Neuronal stem cell (in vitro differentiated cells): ENCODE measurements around the gene RFX4.
A peak's percentile ranks its signal among the peaks of the same experiment; 100 is the strongest.

Source experiments
- DNase-seq: peaks from one replicate; pipeline ENCODE4 v3.0.0-alpha.2; 2013; ENCODE audit warnings: low spot score
- H2AFZ ChIP-seq: one replicate; pipeline ENCODE4 v1.6.1; 2013; ENCODE audit warnings: mild to moderate bottlenecking, low read length, inconsistent platforms
- H2AK5ac ChIP-seq: 2 replicates; pipeline ENCODE4 v1.6.1; 2013; ENCODE audit warnings: low read depth, mild to moderate bottlenecking, inconsistent platforms, low read length, moderate library complexity, mixed read lengths
- H2BK120ac ChIP-seq: 2 replicates; pipeline ENCODE4 v1.6.1; 2013; ENCODE audit warnings: low read depth, mild to moderate bottlenecking, inconsistent platforms, low read length, moderate library complexity, mixed read lengths
- H2BK12ac ChIP-seq: one replicate; pipeline ENCODE4 v1.6.1; 2013; ENCODE audit warnings: low read length, inconsistent platforms
- H2BK15ac ChIP-seq: 2 replicates; pipeline ENCODE4 v1.6.1; 2013; ENCODE audit warnings: mild to moderate bottlenecking, low read length, inconsistent platforms, mixed read lengths
- H2BK5ac ChIP-seq: one replicate; pipeline ENCODE4 v1.6.1; 2013; ENCODE audit warnings: inconsistent platforms, mild to moderate bottlenecking, low read length, moderate library complexity
- H3K14ac ChIP-seq: one replicate; pipeline ENCODE4 v1.6.1; 2013; ENCODE audit warnings: low read length, inconsistent platforms
- H3K18ac ChIP-seq: 2 replicates; pipeline ENCODE4 v1.6.1; 2013; ENCODE audit warnings: low read length, inconsistent platforms
- H3K23ac ChIP-seq: 2 replicates; pipeline ENCODE4 v1.6.1; 2013; ENCODE audit warnings: low read depth, mild to moderate bottlenecking, mixed read lengths, low read length, inconsistent platforms; ENCODE audit not compliant: poor library complexity
- H3K27ac ChIP-seq: replicated peaks from 3 replicates; pipeline ENCODE4 v1.5.1; 2013; ENCODE audit warnings: low read length, inconsistent platforms
- H3K27me3 ChIP-seq, 3 experiments: 2 replicates each; pipeline ENCODE4 v1.6.1; 2013; ENCODE audit warnings: low read length in 3 of 3, mild to moderate bottlenecking in 2 of 3, inconsistent platforms in 1 of 3, low read depth in 1 of 3, mixed read lengths in 1 of 3, moderate library complexity in 1 of 3; ENCODE audit not compliant: control insufficient read depth in 3 of 3, insufficient read depth in 3 of 3
- H3K36me3 ChIP-seq, 2 donors: replicated peaks in 1 of 2; 2 replicates each; pipeline ENCODE4 v1.6.1; 2013; ENCODE audit warnings: low read length in 2 of 2; ENCODE audit not compliant: control insufficient read depth in 2 of 2, insufficient read depth in 2 of 2
- H3K4ac ChIP-seq: 2 replicates; pipeline ENCODE4 v1.6.1; 2013; ENCODE audit warnings: inconsistent platforms, mild to moderate bottlenecking, low read length, moderate library complexity
- H3K4me1 ChIP-seq, 2 donors: 1 replicate in 1 of 2; 2 replicates in 1 of 2; pipeline ENCODE4 v1.6.1; 2013; ENCODE audit warnings: low read length in 2 of 2, low read depth in 1 of 2; ENCODE audit not compliant: control insufficient read depth in 2 of 2, insufficient read depth in 1 of 2
- H3K4me2 ChIP-seq: one replicate; pipeline ENCODE4 v1.6.1; 2013; ENCODE audit warnings: mild to moderate bottlenecking, low read length, inconsistent platforms; ENCODE audit not compliant: insufficient read depth, poor library complexity, severe bottlenecking
- H3K4me3 ChIP-seq, 2 donors: 2 replicates each; pipeline ENCODE4 v1.5.1; 2013; ENCODE audit warnings: low read length in 2 of 2, mild to moderate bottlenecking in 2 of 2, inconsistent platforms in 1 of 2, moderate library complexity in 1 of 2
- H3K79me1 ChIP-seq: one replicate; pipeline ENCODE4 v1.6.1; 2013; ENCODE audit warnings: low read depth, mild to moderate bottlenecking, inconsistent platforms, low read length, moderate library complexity
- H3K9ac ChIP-seq: one replicate; pipeline ENCODE4 v1.6.1; 2013; ENCODE audit warnings: mild to moderate bottlenecking, low read depth, low read length, inconsistent platforms; ENCODE audit not compliant: poor library complexity
- H3K9me3 ChIP-seq, 2 donors: replicated peaks in 1 of 2; 2 replicates each; pipeline versions ENCODE3 to v1.6.1; 2013; ENCODE audit warnings: low read length in 2 of 2, mild to moderate bottlenecking in 2 of 2, inconsistent platforms in 1 of 2, low read depth in 1 of 2, mixed read lengths in 1 of 2, moderate library complexity in 1 of 2; ENCODE audit not compliant: control insufficient read depth in 2 of 2, insufficient read depth in 1 of 2
- H4K8ac ChIP-seq: one replicate; pipeline ENCODE4 v1.6.1; 2013; ENCODE audit warnings: low read depth, mild to moderate bottlenecking, inconsistent platforms, low read length, moderate library complexity
- H4K91ac ChIP-seq: one replicate; pipeline ENCODE4 v1.6.1; 2013; ENCODE audit warnings: low read length, low read depth, mild to moderate bottlenecking, inconsistent platforms; ENCODE audit not compliant: poor library complexity
- WGBS, 2 donors: extraction: QIAGEN DNeasy Blood & Tissue Kit; methylation state at CpG; one replicate each; pipeline ENCODE4 v1.1.7; 2013; ENCODE audit warnings: missing lambda C conversion rate in 2 of 2, mixed read lengths in 1 of 2; ENCODE audit not compliant: insufficient read length in 2 of 2, insufficient replicate concordance in 1 of 2; ENCODE audit errors: extremely low coverage in 2 of 2; 5-methylcytosine and 5-hydroxymethylcytosine counted together

RFX4 gene

DNA sequence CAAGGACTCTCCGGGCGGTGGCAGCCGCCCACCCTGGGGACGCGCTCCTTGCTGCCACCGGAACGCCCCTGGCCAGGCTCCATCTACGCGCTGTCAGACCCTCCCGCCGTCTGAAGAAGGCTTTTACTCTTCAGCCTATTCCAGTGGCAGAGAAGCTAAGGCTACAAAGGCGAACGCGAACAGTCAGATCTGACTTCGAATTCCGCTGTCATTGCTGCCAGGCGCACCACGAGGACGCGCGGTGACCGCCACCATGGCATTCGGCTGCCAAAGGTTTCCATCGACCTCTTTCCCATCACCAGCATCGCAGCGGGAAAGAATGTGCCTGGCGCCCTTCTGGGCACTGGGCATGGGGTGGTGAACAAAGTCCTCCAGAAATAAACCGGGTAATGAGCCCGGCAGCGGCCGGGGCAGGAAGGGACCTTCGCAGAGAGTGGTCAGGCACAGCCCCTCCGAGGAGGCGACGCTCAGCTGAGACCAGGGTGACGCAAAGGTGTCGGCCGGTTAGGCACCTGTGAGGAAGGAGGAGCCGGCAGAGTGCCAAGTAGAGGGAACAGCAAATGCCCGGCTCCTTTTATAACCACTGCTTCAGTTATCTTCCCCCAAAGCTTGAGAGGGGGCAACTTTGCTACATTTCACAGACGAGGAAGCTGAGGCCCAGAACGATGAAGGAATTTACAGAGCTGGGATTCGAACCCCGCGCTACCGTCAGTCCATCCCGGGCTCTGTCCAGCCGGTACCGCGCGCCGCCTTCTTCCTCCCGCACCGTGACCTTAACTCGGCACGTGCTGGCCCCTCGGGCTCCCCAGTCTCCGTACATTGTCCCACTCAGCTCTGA lies 1.9 kb upstream of the RFX4 start:
- Histone ChIP-seq H3K27me3 (peaks cover 0 to 64% (median 7%) of the 10 kb centered on the region in 3 experiments), H3K27ac (no peak overlapping the region), H3K4ac (no peak overlapping the region), H4K91ac (no peak overlapping the region), H3K4me2 (peak overlapping the region; percentile 75), H3K14ac (no peak overlapping the region), H3K4me1 (peaks cover 5 to 24% of the 10 kb centered on the region in 2 donors), H3K36me3 (peaks cover 0 to 11% of the 10 kb centered on the region in 2 donors), H2BK15ac (no peak overlapping the region), H3K4me3 (peak overlapping the region; percentile 26 to 58), H3K9ac (no peak overlapping the region), H4K8ac (no peak overlapping the region), H3K79me1 (no peaks in the 10 kb centered on the region), H3K18ac (peak overlapping the region; percentile 58), H3K9me3 (peaks cover 0 to 3% of the 10 kb centered on the region in 2 donors), H2BK12ac (no peak overlapping the region), H2AFZ (peak overlapping the region; percentile 86), H2AK5ac (no peak overlapping the region), H2BK120ac (no peak overlapping the region), H2BK5ac (no peak overlapping the region), H3K23ac (no peak overlapping the region)
- no peak for DNase-seq
- no CpG with 5 or more reads among the region's 58 CpGs for WGBS, 2 donors

DNA sequence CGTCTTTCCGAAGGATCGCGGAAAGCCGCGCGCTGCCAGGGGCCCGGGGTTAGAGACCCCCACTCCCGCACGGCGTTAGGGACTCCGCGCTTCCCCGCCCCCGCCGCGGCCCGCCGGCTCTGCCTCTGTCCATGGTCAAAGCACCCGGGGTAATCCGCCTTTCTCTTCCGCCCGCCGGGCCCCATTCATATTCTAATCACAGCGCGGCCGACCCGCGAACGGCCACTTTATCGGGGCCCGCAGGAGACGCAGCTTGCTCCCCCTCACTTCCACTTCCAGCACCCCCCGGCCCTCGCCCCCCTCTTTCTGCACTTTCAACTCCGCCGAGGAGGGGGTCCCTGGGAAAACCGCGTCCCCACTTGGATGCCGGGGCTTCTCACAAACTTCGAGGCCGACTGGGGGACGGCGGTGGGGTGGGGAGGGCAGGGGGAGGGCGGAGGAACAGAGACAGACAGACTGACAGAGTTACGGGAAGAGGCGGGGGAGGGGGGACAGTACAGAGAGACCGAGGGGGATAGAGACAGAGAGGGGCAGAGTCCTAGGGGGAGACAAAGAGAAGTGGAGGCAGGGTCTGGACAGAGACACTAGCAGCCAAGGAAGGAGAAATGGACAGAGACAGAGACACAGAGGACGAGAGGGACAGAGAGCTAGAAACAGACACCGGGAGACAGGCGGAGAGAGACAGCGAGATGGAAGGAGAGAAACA lies 1.1 kb upstream of the RFX4 start:
- no peak overlapping the region for H2BK12ac ChIP-seq
- H3K4ac ChIP-seq: no peak overlapping the region
- peaks cover 0 to 15% of the 10 kb centered on the region in 2 donors for H3K36me3 ChIP-seq
- H3K79me1 ChIP-seq: no peaks in the 10 kb centered on the region
- peak overlapping the region; percentile 44 to 63 for H3K4me3 ChIP-seq
- no peak overlapping the region for H2BK15ac ChIP-seq
- peaks cover 0 to 3% of the 10 kb centered on the region in 2 donors for H3K9me3 ChIP-seq
- peaks cover 9 to 27% of the 10 kb centered on the region in 2 donors for H3K4me1 ChIP-seq
- H2AFZ ChIP-seq: peak overlapping the region; percentile 86
- H2AK5ac ChIP-seq: no peak overlapping the region
- peak; percentile 70 for DNase-seq
- no peak overlapping the region for H4K91ac ChIP-seq
- WGBS, 2 donors: no CpG with 5 or more reads among the region's 52 CpGs
- H4K8ac ChIP-seq: no peak overlapping the region
- no peak overlapping the region for H3K23ac ChIP-seq
- no peak overlapping the region for H2BK120ac ChIP-seq
- no peak overlapping the region for H3K18ac ChIP-seq
- peaks cover 0 to 69% (median 7%) of the 10 kb centered on the region in 3 experiments for H3K27me3 ChIP-seq
- H3K27ac ChIP-seq: no peak overlapping the region
- peak overlapping the region; percentile 75 for H3K4me2 ChIP-seq
- no peak overlapping the region for H3K14ac ChIP-seq
- H3K9ac ChIP-seq: no peak overlapping the region
- no peak overlapping the region for H2BK5ac ChIP-seq

DNA sequence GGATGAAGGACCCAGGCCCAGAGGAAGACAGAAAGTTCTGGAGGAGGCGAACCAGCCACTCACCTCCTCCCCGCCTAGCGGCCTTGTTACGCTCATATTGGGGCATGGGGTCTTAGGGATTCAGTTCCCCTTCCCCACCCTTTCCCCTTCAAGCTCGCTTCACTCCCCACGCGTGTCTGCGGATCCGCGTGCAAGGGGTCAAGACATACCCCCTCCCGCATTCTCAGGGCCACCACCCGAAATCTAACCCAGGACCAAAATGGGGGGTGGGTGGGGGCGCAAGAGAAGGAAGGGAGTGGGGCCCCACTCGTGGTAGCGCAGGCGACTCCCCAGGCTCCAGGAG lies 584 bp upstream of the RFX4 start:
- Histone ChIP-seq H4K91ac (no peak overlapping the region), H3K9me3 (peaks cover 0 to 3% of the 10 kb centered on the region in 2 donors), H2BK12ac (no peak overlapping the region), H3K79me1 (no peaks in the 10 kb centered on the region), H2AFZ (peak overlapping the region; percentile 86), H2BK120ac (no peak overlapping the region), H3K4me3 (peak overlapping the region; percentile 28 to 44), H2BK15ac (no peak overlapping the region), H2AK5ac (no peak overlapping the region), H3K4ac (no peak overlapping the region), H3K27ac (no peak overlapping the region), H2BK5ac (no peak overlapping the region), H4K8ac (no peak overlapping the region), H3K23ac (no peak overlapping the region), H3K27me3 (peaks cover 0 to 70% (median 7%) of the 10 kb centered on the region in 3 experiments), H3K18ac (no peak overlapping the region), H3K9ac (peak overlapping the region; percentile 17), H3K36me3 (peaks cover 0 to 15% of the 10 kb centered on the region in 2 donors), H3K14ac (no peak overlapping the region), H3K4me1 (peaks cover 13 to 29% of the 10 kb centered on the region in 2 donors), H3K4me2 (peak overlapping the region; percentile 75)
- DNase-seq: peak; percentile 33
- no CpG with 5 or more reads among the region's 16 CpGs for WGBS, 2 donors
